H7 (cell line): ENCODE results near the gene CARNS1. TPM values are rescaled to one million over a fixed set of nuclear protein-coding genes. Genes with fewer than 3 reads are reported as not detected.

Experiments used
- DNase-seq: peaks from one replicate; pipeline ENCODE4 v3.0.0; 2012
- H3K27me3 ChIP-seq: 2 replicates; pipeline ENCODE4 v1.6.0; 2011; ENCODE audit warnings: mild to moderate bottlenecking, low read length; ENCODE audit not compliant: control insufficient read depth, insufficient read depth
- H3K36me3 ChIP-seq: replicated peaks from 2 replicates; pipeline ENCODE4 v1.5.1; 2011; ENCODE audit warnings: low read length; ENCODE audit not compliant: control insufficient read depth, insufficient read depth
- H3K4me3 ChIP-seq: 2 replicates; pipeline ENCODE4 v1.5.1; 2011; ENCODE audit warnings: low read depth, mild to moderate bottlenecking, control low read depth, low read length, moderate library complexity; ENCODE audit not compliant: insufficient read depth
- total RNA-seq: library from RNA; depleted of rRNA; stranded (reverse); fragments of >200 nt; shearing (Covaris generic); gene quantifications from 2 replicates; pipeline ENCODE4 v1.2.3, GENCODE V29; 2014

CARNS1 gene
- total RNA-seq, 1 experiment from 2014 or later, result 0.17 TPM

GRCh38 chr11:67433536-67434394, 18.3 kb downstream of the CARNS1 start:
- Histone ChIP-seq H3K4me3 (no peak overlapping the region), H3K27me3 (no peaks in the 10 kb centered on the region), H3K36me3 (peaks cover 15% of the 10 kb centered on the region)
- DNase-seq, result no peak

- no peak for DNase-seq
- Histone ChIP-seq H3K4me3 (no peak overlapping the region), H3K36me3 (peaks cover 13% of the 10 kb centered on the region), H3K27me3 (no peaks in the 10 kb centered on the region)
Measured at GRCh38 chr11:67434395-67434881, 19.0 kb downstream of the CARNS1 start.

- Histone ChIP-seq H3K27me3 (no peaks in the 10 kb centered on the region), H3K4me3 (no peak overlapping the region)
Measured at GRCh38 chr11:67435031-67435726, 19.7 kb downstream of the CARNS1 start.

GRCh38 chr11:67435727-67436458, 20.4 kb downstream of the CARNS1 start:
- DNase-seq, result no peak
- no peak overlapping the region for H3K4me3 ChIP-seq
- peaks cover 13% of the 10 kb centered on the region for H3K36me3 ChIP-seq
- no peaks in the 10 kb centered on the region for H3K27me3 ChIP-seq

More at GRCh38 chr11:67435031-67435726, 19.7 kb downstream of the CARNS1 start:
- DNase-seq, result no peak
- H3K36me3 ChIP-seq, result peaks cover 13% of the 10 kb centered on the region

- Histone ChIP-seq H3K27me3 (no peaks in the 10 kb centered on the region), H3K36me3 (peaks cover 17% of the 10 kb centered on the region), H3K4me3 (no peak overlapping the region)
- peak; percentile 94 for DNase-seq
Measured at GRCh38 chr11:67436459-67437081, 21.1 kb downstream of the CARNS1 start.

- H3K27me3 ChIP-seq, result no peaks in the 10 kb centered on the region
- no peak within 1 kb of the TSS for H3K4me3 ChIP-seq
- H3K36me3 ChIP-seq, result peaks cover 14% of the 10 kb centered on the region
- peak; percentile 87 for DNase-seq
Measured at GRCh38 chr11:67437082-67437808, 21.8 kb downstream of the CARNS1 start, which contains the start of gene PTPRCAP. Gene PTPRCAP (minus strand): TSS chr11:67437682. CDS start chr11:67437619, 63 bp downstream.

- no peak for DNase-seq
- no peaks in the 10 kb centered on the region for H3K27me3 ChIP-seq
- H3K4me3 ChIP-seq, result no peak overlapping the region
- H3K36me3 ChIP-seq, result peaks cover 11% of the 10 kb centered on the region
Measured at GRCh38 chr11:67437809-67438157, 22.3 kb downstream of the CARNS1 start.

- no peak overlapping the region for H3K4me3 ChIP-seq
- no peak for DNase-seq
- peaks cover 11% of the 10 kb centered on the region for H3K36me3 ChIP-seq
- H3K27me3 ChIP-seq, result no peaks in the 10 kb centered on the region
Measured at GRCh38 chr11:67438158-67438902, 22.9 kb downstream of the CARNS1 start.

GRCh38 chr11:67439321-67440228, 24.1 kb downstream of the CARNS1 start:
- H3K27me3 ChIP-seq, result no peaks in the 10 kb centered on the region
- DNase-seq, result peak; percentile 84
- H3K4me3 ChIP-seq, result no peak overlapping the region
- H3K36me3 ChIP-seq, result peaks cover 11% of the 10 kb centered on the region

- peaks cover 11% of the 10 kb centered on the region for H3K36me3 ChIP-seq
- H3K27me3 ChIP-seq, result no peaks in the 10 kb centered on the region
Measured at GRCh38 chr11:67440229-67441097, 25.0 kb downstream of the CARNS1 start.

GRCh38 chr11:67441098-67441563, 25.7 kb downstream of the CARNS1 start:
- Histone ChIP-seq H3K4me3 (no peak overlapping the region), H3K36me3 (peaks cover 10% of the 10 kb centered on the region), H3K27me3 (no peaks in the 10 kb centered on the region)
- no peak for DNase-seq

More at GRCh38 chr11:67440229-67441097, 25.0 kb downstream of the CARNS1 start:
- no peak for DNase-seq
- H3K4me3 ChIP-seq, result no peak overlapping the region
